Fibroblast of mammary gland (primary cell): ENCODE measurements around the gene TNFRSF21.

Experiments used
- DNase-seq: peaks from one replicate; pipeline ENCODE4 v3.0.0-alpha.2; 2010; ENCODE audit warnings: low read depth
- H3K4me3 ChIP-seq: 2 replicates; pipeline ENCODE4 v1.5.1; 2011; ENCODE audit warnings: low read depth, mild to moderate bottlenecking, low read length, moderate library complexity; ENCODE audit not compliant: control insufficient read depth
- TF ChIP-seq, protein P1 (sequence below): conservative IDR thresholded peaks from 2 replicates; pipeline ENCODE4 v1.5.1; 2011; ENCODE audit warnings: low read depth, low read length, inconsistent platforms; ENCODE audit not compliant: control insufficient read depth, insufficient read depth

The TNFRSF21 gene

GRCh38 chr6:47240277-47240890, 69.3 kb downstream of the TNFRSF21 start:
- no peak overlapping the region for H3K4me3 ChIP-seq
- no peak for DNase-seq
- TF ChIP-seq, protein P1, sequence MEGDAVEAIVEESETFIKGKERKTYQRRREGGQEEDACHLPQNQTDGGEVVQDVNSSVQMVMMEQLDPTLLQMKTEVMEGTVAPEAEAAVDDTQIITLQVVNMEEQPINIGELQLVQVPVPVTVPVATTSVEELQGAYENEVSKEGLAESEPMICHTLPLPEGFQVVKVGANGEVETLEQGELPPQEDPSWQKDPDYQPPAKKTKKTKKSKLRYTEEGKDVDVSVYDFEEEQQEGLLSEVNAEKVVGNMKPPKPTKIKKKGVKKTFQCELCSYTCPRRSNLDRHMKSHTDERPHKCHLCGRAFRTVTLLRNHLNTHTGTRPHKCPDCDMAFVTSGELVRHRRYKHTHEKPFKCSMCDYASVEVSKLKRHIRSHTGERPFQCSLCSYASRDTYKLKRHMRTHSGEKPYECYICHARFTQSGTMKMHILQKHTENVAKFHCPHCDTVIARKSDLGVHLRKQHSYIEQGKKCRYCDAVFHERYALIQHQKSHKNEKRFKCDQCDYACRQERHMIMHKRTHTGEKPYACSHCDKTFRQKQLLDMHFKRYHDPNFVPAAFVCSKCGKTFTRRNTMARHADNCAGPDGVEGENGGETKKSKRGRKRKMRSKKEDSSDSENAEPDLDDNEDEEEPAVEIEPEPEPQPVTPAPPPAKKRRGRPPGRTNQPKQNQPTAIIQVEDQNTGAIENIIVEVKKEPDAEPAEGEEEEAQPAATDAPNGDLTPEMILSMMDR = no peak

DNA sequence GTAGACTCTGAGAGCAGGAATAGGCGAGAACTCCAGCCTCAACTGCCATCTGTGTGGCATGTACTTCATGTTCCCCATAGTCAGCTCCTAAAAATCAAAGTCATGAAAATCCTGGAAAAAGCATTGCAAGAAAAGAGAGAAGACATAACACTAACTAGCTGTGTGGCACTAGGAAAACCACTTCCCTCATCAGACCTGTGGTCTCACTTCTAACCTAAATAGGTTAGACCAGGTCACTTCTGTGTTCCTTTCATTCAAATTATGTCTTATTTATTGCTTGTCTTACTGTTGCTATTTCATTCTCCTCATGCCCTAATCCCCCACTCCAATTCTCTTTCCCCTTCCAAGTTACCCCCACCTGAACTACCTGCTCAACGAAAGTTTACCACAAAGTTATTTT, 70.2 kb downstream of the TNFRSF21 start:
- TF ChIP-seq, protein P1 = no peak
- DNase-seq = no peak
- no peak overlapping the region for H3K4me3 ChIP-seq

- TF ChIP-seq, protein P1 = no peak
- no peak overlapping the region for H3K4me3 ChIP-seq
- DNase-seq = no peak
Measured at GRCh38 chr6:47238456-47238995, 71.2 kb downstream of the TNFRSF21 start.

DNA sequence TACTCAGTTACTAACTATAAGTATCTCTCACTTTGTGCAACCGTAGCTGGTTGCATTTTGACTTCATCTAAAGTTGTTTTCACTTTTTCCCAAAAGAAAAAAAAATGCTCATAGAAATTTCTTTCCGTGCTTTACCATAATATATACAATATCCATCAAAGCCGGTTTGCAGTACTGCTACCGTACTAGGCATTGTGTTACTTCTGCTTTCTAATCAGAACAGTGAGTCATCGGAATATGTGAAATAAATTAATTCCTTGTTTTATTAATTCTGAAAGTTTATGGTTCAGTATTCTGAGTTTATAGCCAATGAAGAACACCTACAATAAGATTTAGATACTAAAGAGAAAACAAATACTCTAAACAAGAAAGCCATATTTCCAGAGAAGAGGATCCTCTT, 72.5 kb downstream of the TNFRSF21 start:
- TF ChIP-seq, protein P1 = no peak
- no peak overlapping the region for H3K4me3 ChIP-seq
- DNase-seq = no peak

- no peak for DNase-seq
- TF ChIP-seq, protein P1 = no peak
- H3K4me3 ChIP-seq = no peak overlapping the region
Measured at GRCh38 chr6:47235964-47236760, 73.5 kb downstream of the TNFRSF21 start.

- DNase-seq = no peak
Measured at GRCh38 chr6:47235421-47235820, 74.3 kb downstream of the TNFRSF21 start.

More at GRCh38 chr6:47235421-47235820, 74.3 kb downstream of the TNFRSF21 start:
- TF ChIP-seq, protein P1 = no peak
- no peak overlapping the region for H3K4me3 ChIP-seq
